Peyer's patch (tissue), 4 donors: ENCODE measurements around the gene SCFD2.

Experiments
- POLR2A ChIP-seq, 2 donors: fragments of 450-650 bp; IDR thresholded peaks; one replicate each; pipeline ENCODE4 v1.5.1; 2017; ENCODE audit warnings: antibody characterized with exemption in 2 of 2, mild to moderate bottlenecking in 2 of 2, moderate library complexity in 2 of 2
- TF ChIP-seq, protein P1 (sequence below), 6 experiments: fragments of 450-650 bp in 4 of 6; fragments of 200-600 bp in 2 of 6; sonication (generic) in 1 of 6; IDR thresholded peaks; one replicate each; pipeline ENCODE4 v1.5.1; 2017 to 2019; ENCODE audit warnings: antibody characterized with exemption in 6 of 6, mild to moderate bottlenecking in 3 of 6, moderate library complexity in 1 of 6

GRCh38 chr4:52915730-52916300, 450.0 kb downstream of the SCFD2 start:
- TF ChIP-seq, protein P1, sequence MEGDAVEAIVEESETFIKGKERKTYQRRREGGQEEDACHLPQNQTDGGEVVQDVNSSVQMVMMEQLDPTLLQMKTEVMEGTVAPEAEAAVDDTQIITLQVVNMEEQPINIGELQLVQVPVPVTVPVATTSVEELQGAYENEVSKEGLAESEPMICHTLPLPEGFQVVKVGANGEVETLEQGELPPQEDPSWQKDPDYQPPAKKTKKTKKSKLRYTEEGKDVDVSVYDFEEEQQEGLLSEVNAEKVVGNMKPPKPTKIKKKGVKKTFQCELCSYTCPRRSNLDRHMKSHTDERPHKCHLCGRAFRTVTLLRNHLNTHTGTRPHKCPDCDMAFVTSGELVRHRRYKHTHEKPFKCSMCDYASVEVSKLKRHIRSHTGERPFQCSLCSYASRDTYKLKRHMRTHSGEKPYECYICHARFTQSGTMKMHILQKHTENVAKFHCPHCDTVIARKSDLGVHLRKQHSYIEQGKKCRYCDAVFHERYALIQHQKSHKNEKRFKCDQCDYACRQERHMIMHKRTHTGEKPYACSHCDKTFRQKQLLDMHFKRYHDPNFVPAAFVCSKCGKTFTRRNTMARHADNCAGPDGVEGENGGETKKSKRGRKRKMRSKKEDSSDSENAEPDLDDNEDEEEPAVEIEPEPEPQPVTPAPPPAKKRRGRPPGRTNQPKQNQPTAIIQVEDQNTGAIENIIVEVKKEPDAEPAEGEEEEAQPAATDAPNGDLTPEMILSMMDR (IDR thresholded peaks at IDR 0.05) = no peak
- TF ChIP-seq POLR2A (IDR thresholded peaks at IDR 0.05) = no peak
